Stimulated activated CD8-positive, alpha-beta memory T cell treated with anti-CD3 and anti-CD28 coated beads, Interleukin-15, amount 100 ng/mL, for 4 hours (primary cell): Measurements from ENCODE around the gene ALG14.
"Not testable (repeated sequence)": the region's sequence is repeated elsewhere in the genome, so short reads cannot be mapped to it uniquely, and the experiment has no call there.

Experiments used
- DNase-seq, 2 donors: peaks; one replicate each; pipeline ENCODE4 v3.0.0-alpha.2; 2020; ENCODE audit warnings: low read depth in 2 of 2

ALG14 gene

DNA sequence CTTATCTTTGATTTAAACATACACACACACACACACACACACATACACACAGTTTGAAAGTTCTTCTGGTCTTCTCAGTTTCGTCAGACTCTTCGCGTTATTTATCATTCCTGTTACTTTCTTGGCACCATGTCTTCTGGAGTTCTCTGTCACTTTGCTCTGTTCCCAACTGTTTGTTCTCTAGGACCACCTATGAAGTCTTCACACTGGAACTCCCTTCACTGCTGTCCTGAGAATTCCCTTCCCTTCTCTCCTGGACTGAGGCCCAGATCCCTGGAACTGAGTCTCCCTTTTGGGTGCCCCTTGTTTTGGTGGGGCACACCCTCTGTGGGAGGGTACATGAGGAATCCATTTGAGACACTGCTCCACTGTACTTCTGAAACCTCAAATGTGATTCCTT is 30.5 kb downstream of the ALG14 start:
- no peak for DNase-seq

DNA sequence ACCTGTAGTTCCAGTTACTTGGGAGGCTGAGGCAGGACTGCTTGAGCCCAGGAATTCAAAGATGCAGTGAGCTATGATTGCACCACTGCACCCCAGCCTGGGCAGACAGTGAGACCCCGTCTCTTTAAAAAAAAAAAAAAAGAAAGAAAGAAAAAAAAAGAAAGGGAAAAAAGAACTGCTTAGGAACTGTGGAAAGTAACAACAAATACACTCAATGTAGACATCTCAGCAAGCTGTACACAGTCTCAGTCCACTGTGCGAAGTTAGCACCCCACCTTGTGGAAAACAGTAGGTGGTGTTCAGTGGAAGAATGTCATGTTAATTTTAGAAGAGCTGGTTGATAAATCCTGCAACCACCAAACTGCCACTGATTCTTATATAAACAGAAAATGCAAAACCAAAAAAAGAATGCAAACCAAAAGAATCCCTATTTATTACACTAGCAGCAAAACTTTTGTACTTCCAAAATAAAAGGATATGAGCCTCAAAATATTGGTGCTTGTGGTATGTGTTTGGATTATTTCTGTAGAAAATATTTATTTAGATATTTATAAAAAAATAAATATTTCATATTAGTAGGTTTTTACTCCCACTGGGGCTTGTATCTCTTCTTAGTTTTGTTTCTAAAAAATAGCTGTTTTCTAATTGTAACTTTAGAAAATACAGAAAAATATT is 31.1 kb downstream of the ALG14 start:
- DNase-seq = no peak

- no peak for DNase-seq
Measured at GRCh38 chr1:95040032-95040525, 32.7 kb downstream of the ALG14 start.

GRCh38 chr1:95039360-95040031 is 33.3 kb downstream of the ALG14 start:
- no peak for DNase-seq

DNA sequence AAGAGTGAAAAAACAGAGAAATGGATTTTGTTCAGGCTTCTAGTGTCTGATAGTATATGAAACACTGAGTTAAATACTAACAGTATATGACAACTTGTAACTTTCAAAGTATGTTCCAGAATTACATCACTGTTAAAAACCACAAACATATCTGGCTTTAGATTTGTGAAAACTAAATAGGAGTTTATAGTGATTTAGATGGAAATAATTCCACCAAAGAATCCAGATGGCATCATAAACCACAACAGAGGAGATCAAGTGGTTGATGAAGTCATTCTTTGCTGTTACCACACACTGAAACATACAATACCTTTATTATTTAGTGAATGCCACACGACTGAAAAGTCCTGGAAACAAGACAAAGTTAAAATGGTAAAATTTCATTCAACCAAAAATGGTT is 37.2 kb downstream of the ALG14 start:
- DNase-seq = no peak

GRCh38 chr1:95034506-95034905 is 38.2 kb downstream of the ALG14 start:
- no peak for DNase-seq

- DNase-seq = no peak
Measured at GRCh38 chr1:95033843-95034242, 38.9 kb downstream of the ALG14 start.

- DNase-seq = no peak
Measured at GRCh38 chr1:95029532-95029931, 43.2 kb downstream of the ALG14 start.

- no peak for DNase-seq
Measured at GRCh38 chr1:95028954-95029353, 43.8 kb downstream of the ALG14 start.

DNA sequence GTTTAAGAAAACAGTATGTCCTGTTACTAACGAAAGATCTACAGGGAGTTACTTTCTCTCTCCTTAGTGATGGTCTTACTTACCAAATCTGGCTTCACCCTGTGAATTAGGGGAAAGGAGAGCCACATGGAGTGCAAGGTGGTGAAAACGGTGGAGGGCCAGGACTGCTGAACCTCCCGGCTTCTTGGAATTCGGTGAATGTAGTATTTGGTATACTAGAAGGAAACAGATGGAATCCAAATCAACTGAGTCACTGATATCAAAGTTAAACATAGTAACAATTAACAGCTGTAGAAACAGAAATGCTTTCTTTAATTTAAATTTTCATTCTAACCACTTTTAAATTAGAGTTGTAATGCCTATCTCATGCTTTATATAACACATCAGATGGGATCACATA is 45.7 kb downstream of the ALG14 start:
- DNase-seq = no peak

GRCh38 chr1:95023399-95024043 is 49.2 kb downstream of the ALG14 start:
- DNase-seq = no peak

DNA sequence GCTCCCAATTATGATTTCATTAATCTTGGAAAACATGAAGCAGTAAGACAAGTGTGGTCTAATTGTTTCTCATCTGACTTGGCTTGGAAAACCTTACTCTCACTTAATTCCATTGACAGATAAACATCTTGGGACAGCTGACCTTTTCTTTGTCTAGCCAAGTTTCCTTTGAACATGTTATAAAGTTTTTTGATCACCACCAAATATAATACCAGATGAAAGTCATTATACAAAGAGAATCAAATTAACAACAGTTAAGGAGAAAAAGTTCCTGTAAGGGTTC is 50.2 kb downstream of the ALG14 start:
- DNase-seq = no peak

- no peak for DNase-seq
Measured at GRCh38 chr1:95021805-95022643, 50.7 kb downstream of the ALG14 start.

DNA sequence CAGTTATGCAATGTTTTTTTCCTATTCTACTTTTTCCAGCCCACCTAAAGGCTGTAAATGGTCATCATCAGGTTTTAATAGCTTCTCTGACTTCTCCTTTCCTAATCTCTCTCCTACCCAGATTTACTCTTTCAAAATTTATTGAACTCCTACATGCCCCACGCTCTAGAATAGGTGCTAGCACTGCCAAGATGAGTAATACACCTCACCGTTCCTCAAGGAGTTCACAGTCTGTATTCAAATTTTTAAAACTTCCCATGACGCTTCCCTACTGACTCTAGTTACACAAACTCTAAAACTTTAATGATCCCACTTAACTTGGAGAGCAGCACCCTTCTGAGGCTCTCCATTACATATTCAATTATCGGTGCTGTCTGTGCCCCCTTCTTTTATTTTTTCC is 51.6 kb downstream of the ALG14 start:
- no peak for DNase-seq

GRCh38 chr1:95019466-95019865 is 53.3 kb downstream of the ALG14 start:
- DNase-seq = not testable (repeated sequence)

GRCh38 chr1:95018602-95019369 is 54.0 kb downstream of the ALG14 start:
- DNase-seq = no peak

- DNase-seq = no peak
Measured at GRCh38 chr1:95017775-95018174, 55.0 kb downstream of the ALG14 start.

DNA sequence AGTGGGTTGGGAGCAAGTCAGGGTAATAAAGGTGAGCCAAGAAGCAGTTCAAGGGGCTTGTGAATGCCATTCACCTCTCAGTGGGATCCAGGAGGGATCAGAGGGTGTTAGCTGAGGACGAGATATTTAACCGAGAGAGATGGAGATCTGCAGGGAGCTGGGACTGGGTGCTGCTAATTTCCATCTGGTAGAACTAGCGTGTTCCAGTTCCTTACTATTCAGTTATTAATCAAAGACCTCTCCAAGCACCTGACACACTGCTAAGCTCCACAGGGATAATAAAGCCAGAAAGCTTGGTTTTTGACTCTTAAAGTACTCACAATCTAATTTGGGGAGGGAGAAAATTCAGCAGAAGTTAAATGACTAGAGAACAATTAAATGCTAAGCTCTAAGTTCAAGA is 57.7 kb downstream of the ALG14 start:
- DNase-seq = no peak

DNA sequence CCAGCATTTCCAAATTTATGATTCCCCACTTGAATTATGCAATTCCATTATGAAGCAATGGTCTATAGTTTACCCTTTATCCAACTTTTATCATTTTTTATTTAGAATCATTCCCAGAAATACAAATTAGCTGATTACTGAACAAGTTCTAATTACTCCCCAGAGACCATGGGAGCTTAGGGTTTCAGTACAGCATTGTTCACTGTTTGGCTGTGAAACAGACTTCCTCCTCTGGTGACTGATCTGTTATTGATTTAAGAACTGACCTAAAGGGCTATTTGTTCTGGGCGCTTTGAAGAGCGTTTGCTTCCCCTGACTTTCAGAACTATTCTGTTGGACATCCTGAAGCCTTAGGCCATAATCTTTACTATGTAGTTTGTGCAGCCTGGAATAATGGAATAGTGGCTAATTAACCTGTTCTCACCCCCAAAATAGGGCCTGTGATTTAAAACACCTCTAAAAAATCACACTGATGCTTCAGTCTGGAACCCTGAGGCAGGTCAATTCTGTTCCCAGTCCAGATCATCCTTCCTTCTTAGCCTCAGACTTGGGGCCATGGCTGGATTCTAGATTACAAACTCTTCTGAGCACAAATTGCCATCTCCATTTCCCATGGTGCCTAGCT is 58.7 kb downstream of the ALG14 start:
- no peak for DNase-seq

DNA sequence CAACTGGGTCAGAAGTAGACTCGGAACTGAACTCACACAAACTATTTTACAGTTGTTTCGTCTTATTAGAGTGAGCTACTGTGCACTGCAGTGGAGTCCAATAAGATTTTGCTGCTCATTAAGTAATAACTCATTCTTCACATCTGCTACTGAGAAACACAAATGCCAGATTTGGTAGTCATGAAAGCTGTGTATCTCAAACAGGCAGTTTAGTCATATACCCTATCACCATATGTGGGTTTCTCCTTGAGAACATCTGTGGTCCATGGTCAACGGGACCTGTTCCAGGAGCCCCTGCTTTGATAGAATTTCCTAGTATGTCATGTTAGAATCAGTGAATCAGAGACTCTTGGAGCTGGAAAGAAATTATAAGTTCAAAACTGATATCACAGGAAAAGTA is 60.4 kb downstream of the ALG14 start:
- no peak for DNase-seq

GRCh38 chr1:95010158-95010557 is 62.6 kb downstream of the ALG14 start:
- DNase-seq = no peak
